Epithelial cell of esophagus (primary cell): ENCODE results near the gene PLS3.

Source experiments
- DNase-seq: peaks from one replicate; pipeline ENCODE4 v3.0.0; 2010; ENCODE audit warnings: low read depth
- H3K4me3 ChIP-seq: 2 replicates; pipeline ENCODE4 v1.5.1; 2011; ENCODE audit warnings: mild to moderate bottlenecking, low read length, control low read depth
- CTCF ChIP-seq: IDR thresholded peaks from 2 replicates; pipeline ENCODE4 v1.5.1; 2011; ENCODE audit warnings: low read depth, mild to moderate bottlenecking, low read length, control low read depth, inconsistent platforms; ENCODE audit not compliant: insufficient read depth; ENCODE audit errors: missing control alignments

The PLS3 gene

DNA sequence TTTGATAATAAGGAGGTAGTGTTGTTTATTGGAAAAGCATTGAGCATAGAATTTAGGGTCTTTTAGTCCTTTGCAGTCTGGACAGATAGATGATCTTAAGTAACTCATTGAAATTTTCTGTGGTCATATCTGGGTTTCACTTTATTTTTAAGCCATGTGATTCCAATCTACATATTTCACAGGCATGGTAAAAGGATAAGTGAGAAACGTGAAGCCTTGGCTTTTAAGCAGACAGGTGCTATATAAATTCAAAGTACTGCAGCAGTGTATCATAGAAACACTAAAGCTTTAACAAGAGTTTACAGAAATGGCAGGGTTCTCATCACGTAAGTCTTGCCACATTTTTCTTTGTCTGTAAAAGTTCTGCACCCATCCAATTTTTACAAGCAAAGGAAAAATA, 4.9 kb downstream of the PLS3 start:
- H3K4me3 ChIP-seq: no peak overlapping the region
- DNase-seq: no peak
- TF ChIP-seq CTCF: no peak

GRCh38 chrX:115571712-115572111, 10.7 kb downstream of the PLS3 start:
- H3K4me3 ChIP-seq: no peak overlapping the region
- no peak for DNase-seq
- TF ChIP-seq CTCF: no peak

DNA sequence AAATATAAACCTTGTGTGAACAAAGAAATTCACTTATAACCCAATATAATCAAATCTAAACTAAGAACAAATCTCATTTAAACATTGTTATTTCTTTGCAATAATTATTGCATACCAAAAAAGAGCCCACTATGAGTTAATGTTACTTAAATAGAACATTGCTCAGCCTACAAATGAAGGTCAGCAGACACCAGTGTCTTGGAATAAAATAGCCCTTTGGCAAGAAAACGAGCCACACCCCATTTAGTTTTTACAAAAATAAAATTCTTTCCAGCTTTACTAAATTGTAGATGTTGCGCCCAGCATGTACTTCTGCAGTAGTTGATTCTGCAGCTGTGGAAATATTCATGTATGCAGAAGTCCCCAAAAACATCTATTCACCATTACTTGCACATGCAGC, 12.2 kb downstream of the PLS3 start:
- no peak for DNase-seq
- no peak overlapping the region for H3K4me3 ChIP-seq
- no peak for TF ChIP-seq CTCF

DNA sequence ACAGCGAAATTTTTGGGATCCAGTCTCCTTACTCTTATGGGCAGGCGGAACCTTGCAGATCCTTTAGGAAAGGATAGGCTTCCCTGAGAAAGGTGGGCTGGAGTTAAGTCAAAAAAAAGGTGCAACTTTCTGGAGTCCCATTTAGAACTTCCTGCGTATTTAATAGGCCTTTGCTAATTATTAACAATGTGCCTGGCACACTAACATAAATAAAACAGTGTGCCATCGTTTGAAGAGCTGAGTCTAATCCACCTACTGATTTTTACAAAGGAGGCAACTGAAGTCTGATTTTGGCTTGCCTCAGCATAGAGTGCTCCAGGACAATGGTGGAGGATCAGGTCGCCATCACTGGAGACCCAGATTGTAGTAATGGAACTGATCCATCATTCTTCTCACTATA, 15.7 kb downstream of the PLS3 start:
- no peak for TF ChIP-seq CTCF

DNA sequence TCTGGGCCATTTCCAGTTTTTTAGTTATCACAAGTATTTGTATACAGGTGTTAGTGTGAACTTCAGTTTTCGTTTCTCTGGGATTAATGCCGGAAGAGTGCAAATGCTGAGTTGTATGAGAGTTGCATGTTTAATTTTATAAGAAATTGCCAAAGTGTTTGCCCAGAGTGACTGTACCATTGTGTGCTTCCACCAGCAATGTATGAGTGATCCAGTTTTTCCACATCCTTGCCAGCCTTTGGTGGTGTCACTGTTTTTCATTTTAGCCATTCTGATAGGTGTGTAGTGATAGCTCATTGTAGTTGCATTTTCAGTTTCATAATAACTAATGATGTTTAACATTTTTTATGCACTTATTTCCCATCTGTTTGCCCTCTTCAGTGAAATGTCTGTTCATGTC, 18.4 kb downstream of the PLS3 start:
- peak; percentile 45 for DNase-seq
- H3K4me3 ChIP-seq: no peak overlapping the region
- no peak for TF ChIP-seq CTCF

More for the DNA sequence above, 15.7 kb downstream of the PLS3 start:
- DNase-seq: no peak
- H3K4me3 ChIP-seq: no peak overlapping the region

- TF ChIP-seq CTCF: no peak
- no peak for DNase-seq
- no peak overlapping the region for H3K4me3 ChIP-seq
Measured at GRCh38 chrX:115579786-115580294, 18.9 kb downstream of the PLS3 start.

GRCh38 chrX:115581759-115582615, 21.0 kb downstream of the PLS3 start:
- no peak for TF ChIP-seq CTCF
- H3K4me3 ChIP-seq: no peak overlapping the region
- DNase-seq: peak; percentile 41
